ENCODE results near the gene RBM22.

DNA sequence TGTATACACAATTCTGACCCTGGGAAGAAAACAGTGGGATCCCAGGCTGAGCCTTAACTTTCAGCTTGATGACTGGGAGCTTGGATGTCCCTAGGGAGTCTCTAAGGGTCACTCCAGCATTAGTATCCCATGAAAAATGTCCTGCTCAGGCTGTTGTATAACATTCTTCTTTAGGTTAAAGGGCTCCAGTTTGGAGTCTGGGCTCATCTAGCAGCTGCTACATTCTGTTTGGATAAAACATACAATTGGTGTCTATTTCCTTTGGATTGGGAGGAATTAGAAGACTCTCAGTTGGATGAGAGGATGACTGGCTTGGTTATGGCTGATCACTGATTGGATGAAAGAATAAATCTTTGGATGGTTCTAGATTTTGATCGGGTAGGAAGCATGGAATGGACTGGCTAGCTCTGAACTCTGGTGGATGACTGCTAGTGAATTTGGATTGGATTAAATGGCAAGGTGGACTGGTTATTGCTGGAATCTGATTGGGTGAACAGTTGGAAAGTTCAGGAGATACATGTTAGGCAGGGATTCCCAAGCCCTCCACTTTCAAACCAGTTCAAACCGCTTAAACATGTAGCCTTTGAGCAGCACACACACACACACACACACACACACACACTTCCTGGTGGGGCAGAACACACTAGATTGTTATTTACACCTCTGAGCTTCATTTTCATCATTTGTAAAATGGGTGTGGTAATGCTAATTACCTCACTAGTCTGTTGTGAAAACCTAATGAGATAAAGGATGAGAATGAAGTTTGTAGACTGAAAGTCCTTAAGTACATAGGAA lies 46.9 kb downstream of the RBM22 start:
- TF ChIP-seq, protein P1, sequence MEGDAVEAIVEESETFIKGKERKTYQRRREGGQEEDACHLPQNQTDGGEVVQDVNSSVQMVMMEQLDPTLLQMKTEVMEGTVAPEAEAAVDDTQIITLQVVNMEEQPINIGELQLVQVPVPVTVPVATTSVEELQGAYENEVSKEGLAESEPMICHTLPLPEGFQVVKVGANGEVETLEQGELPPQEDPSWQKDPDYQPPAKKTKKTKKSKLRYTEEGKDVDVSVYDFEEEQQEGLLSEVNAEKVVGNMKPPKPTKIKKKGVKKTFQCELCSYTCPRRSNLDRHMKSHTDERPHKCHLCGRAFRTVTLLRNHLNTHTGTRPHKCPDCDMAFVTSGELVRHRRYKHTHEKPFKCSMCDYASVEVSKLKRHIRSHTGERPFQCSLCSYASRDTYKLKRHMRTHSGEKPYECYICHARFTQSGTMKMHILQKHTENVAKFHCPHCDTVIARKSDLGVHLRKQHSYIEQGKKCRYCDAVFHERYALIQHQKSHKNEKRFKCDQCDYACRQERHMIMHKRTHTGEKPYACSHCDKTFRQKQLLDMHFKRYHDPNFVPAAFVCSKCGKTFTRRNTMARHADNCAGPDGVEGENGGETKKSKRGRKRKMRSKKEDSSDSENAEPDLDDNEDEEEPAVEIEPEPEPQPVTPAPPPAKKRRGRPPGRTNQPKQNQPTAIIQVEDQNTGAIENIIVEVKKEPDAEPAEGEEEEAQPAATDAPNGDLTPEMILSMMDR (IDR thresholded peaks at IDR 0.05; ENCODE audit: low read length): no peak
- no peak for TF ChIP-seq EZH2 (optimal IDR thresholded peaks at IDR 0.05; ENCODE audit: low read depth, low read length)

Measured in MM.1S (cell line).